AG09319 (cell line): ENCODE measurements around the gene OLIG3.

Source experiments
- DNase-seq: peaks from one replicate; pipeline ENCODE4 v3.0.0-alpha.2; 2010; ENCODE audit warnings: low read depth; ENCODE audit errors: extremely low read depth
- TF ChIP-seq, protein P1 (sequence below): IDR thresholded peaks from 2 replicates; pipeline ENCODE4 v1.5.1; 2011; ENCODE audit warnings: low read depth, mild to moderate bottlenecking, inconsistent platforms, low read length, moderate library complexity

Gene OLIG3

DNA sequence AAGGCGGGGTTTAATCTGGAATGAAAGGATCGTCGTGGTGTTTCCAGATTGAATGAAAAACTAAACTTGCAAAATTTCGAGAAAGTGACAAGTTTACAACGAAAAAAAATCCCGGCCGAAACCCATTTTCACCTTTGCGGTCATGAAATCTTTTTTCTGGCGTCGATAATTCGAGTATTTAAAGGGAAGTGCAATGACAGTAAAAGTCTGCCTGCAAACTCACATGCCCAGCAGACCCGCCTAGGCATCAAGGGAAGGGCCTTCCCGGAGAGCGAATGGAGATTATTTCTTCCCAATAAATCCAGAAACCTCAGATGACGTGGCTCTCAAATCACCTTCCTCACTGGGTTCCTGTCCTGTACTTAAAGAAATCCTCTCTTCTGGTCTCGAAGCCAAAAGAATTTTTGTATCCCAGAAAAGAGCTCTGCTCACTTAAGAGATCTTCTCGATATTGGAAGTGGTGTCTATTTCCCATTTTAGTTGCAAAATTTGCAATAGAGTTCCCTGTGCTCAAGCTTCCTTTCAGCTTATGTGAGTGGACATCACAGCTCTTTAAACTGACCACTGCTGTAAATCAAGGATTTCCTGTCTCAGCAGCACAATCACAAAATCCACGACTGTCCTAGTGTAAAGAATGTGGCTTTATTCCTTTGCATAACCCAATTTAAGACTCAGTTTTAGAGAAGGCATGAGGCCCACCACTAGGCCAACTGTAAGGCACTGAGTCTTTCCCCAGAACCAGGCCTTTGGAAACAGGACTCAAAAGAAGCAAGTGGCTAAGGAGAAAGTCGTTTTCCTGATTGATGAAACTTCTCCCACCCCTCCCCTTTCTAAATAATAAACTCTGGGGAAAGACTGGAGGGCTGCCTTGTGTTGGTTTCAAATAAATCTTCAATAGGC is 3.9 kb downstream of the OLIG3 start:
- TF ChIP-seq, protein P1, sequence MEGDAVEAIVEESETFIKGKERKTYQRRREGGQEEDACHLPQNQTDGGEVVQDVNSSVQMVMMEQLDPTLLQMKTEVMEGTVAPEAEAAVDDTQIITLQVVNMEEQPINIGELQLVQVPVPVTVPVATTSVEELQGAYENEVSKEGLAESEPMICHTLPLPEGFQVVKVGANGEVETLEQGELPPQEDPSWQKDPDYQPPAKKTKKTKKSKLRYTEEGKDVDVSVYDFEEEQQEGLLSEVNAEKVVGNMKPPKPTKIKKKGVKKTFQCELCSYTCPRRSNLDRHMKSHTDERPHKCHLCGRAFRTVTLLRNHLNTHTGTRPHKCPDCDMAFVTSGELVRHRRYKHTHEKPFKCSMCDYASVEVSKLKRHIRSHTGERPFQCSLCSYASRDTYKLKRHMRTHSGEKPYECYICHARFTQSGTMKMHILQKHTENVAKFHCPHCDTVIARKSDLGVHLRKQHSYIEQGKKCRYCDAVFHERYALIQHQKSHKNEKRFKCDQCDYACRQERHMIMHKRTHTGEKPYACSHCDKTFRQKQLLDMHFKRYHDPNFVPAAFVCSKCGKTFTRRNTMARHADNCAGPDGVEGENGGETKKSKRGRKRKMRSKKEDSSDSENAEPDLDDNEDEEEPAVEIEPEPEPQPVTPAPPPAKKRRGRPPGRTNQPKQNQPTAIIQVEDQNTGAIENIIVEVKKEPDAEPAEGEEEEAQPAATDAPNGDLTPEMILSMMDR: no peak
- DNase-seq: no peak

DNA sequence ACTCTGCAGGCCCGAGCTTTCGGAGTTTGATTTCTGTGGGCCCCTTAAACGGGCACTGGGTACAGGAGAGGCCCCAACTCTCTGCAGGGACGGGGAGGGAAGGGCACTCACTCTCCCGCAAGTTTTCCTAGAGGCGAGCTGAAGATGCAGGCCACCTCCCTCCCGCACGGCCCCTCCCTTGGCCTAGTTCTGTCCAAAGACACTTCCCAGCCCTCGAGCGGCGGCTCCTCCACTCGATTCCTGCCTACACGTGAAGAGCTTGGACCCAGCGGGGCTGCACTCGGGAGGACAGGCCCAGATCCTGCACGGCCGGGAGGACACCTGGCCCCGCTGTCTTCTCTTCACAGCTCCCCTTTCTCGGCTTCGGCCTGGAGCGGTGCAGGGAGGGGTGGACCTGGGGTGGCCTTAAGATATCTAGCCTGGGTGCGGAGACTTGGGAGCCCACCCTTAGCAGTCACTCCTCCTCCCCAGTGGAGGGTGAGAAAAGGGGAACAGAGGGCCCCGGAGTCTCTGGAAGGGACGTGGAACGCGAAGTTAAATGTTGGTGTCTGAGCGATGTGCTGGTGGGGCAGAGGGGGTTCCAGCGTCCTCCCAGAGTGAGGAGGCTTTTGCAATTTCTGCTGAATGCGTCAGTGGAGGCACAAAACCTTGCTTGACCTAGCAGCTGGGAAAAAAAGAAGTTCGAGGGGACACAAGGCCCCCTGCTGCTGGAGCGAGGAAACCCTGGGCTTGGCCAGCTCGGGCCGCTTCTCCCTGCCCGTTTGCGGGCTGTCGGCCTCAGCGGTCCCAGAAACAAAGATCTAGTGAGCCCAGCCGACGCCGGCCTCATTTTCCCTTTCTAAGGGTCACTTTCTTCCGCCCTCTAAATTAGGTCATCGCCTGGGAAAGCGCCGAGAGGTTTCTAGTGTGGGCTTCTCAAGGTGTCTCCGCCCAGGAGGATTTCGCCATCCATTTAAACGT is 4.9 kb downstream of the OLIG3 start:
- no peak for DNase-seq
- TF ChIP-seq, protein P1: no peak

DNA sequence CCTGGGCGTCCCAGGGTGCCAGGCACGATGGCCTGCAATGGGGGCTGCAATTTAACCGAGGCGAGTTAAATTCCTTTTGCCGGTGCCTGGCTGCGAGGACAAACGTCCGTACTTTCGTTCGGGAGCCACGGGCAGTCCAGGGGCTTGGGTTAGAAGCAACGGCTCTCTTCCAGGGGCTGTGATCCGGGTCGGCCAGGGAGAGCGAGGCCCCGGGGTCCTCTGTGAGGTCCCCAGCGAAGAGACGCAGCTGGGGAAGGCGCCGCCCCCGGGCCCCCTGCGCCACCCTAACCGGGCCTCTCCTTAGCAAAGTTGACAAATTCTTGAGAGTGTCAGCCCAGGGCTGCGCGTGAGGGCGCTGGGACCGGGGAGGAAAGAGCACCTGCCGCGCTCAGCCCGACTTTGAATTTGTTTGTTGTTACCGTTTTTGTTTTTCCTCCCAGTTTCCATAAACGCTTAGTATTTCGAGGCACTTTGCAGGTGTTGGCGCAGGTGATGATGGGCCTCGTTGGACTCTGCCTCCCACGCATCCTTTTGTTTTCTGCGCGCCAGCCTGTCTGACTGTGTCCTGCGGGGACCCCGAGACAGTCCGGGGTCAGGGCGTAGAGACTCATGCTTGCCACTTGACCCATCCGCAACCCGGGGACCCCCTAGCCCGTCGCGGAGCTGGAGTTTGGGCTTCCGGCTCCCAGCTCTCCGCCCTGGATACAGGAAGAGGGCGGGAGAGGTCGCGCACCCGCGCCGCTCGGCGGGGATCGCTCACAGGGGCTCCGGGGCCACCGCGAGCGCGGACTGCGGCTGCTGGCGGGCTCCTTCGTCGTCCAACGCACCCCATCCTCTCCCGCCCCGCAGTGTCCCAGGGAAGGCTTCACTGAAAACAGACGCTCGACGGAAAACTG is 5.8 kb downstream of the OLIG3 start:
- no peak for DNase-seq
- TF ChIP-seq, protein P1: no peak

DNA sequence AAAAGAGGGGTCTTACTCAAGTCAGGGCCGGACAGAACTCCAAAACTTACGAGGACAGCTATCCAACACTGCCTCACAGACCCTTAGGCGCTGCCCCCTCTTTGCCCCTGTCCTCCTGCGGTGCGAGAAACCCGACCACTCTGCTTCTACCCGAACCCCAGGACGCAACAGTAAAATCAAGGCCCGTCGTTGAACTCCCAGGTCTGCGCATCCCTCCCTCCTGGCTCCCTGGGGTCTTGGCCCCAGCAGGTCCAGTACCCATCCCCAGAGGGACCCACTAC is 6.4 kb downstream of the OLIG3 start:
- DNase-seq: no peak
- TF ChIP-seq, protein P1: no peak

DNA sequence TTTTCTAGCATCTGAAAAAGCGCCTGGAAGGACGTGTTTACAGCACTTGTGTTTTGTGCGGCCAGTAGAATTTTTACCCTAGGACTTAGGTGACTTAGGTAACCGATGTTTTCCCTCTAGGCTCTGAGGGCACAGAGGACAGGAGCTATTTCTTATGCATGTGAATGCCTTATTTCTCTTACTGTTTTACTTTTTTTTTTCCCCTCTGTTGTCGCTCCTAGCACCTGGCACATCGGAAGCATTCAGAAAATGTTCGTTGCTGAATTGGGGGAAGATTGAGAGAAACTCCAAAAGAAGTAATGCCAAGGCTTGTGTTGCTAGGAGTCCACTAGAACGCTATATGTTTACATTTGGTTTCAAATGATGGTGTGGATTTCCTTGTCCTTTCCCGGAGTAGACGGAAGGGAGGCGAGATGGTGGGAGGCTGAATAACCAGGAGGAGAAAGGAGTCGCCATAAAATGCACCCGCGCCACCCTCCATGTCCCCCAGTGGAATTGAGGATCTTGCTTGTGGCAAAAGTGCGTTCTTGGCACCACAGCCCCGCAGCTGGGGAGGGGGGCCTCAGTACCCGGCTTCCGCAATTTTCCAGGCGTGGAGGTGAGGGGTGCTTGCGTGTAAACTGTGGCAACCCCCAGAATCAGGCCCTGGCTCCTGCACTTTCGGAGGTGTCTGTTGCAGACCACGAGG is 6.9 kb downstream of the OLIG3 start:
- TF ChIP-seq, protein P1: no peak
- DNase-seq: no peak

DNA sequence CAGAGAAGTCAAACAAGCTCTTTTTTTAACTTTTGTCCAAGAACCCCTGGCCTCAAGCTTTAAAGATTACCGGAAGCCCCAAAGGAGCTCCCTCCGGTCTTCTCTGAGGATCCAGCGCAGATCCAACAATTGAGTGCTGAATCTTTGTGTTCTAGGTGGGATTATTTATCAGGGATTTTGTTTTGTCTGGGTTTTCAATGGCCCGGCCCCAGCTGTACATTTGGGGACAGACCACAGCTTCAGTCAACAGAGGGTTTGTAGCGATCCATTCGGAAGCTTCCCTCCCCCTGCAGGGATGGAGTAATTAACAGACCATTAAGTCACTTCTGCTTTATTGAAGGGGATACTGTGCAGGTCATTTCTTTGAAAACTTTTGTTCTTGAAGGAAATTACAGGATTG is 7.8 kb downstream of the OLIG3 start:
- DNase-seq: no peak
- TF ChIP-seq, protein P1: no peak
